A673 (cell line): ENCODE results near the gene YPEL3.

Source experiments
- EZH2 ChIP-seq: fragments of 200-600 bp; sonication (generic); IDR thresholded peaks from 2 replicates; pipeline ENCODE4 v1.6.1; 2017; ENCODE audit warnings: borderline replicate concordance, low read depth, mild to moderate bottlenecking, mixed read lengths, antibody characterized with exemption, low read length; ENCODE audit not compliant: poor library complexity, severe bottlenecking
- TF ChIP-seq, protein P1 (sequence below): fragments of 300-800, 200-600 bp; sonication (generic); conservative IDR thresholded peaks from 2 replicates; pipeline ENCODE4 v1.5.1; 2017; ENCODE audit warnings: low read depth, mild to moderate bottlenecking, antibody characterized with exemption, low read length, moderate library complexity, mixed read lengths

- TF ChIP-seq, protein P1, sequence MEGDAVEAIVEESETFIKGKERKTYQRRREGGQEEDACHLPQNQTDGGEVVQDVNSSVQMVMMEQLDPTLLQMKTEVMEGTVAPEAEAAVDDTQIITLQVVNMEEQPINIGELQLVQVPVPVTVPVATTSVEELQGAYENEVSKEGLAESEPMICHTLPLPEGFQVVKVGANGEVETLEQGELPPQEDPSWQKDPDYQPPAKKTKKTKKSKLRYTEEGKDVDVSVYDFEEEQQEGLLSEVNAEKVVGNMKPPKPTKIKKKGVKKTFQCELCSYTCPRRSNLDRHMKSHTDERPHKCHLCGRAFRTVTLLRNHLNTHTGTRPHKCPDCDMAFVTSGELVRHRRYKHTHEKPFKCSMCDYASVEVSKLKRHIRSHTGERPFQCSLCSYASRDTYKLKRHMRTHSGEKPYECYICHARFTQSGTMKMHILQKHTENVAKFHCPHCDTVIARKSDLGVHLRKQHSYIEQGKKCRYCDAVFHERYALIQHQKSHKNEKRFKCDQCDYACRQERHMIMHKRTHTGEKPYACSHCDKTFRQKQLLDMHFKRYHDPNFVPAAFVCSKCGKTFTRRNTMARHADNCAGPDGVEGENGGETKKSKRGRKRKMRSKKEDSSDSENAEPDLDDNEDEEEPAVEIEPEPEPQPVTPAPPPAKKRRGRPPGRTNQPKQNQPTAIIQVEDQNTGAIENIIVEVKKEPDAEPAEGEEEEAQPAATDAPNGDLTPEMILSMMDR = peak; percentile 80
- no peak for TF ChIP-seq EZH2
These were observed 16.4 kb upstream of the YPEL3 start for GRCh38 chr16:30112197-30113030.
